HG03558 (cell line): Measurements from ENCODE around the gene TAF10.
A peak's percentile ranks its signal among the peaks of the same experiment; 100 is the strongest.

Experiments used
- ATAC-seq: cut with Tn5 transposase; IDR thresholded peaks from one replicate; pipeline ENCODE4 v1.9.1; 2021; ENCODE audit warnings: moderate number of reproducible peaks; ENCODE audit not compliant: unreplicated experiment; ENCODE audit errors: extremely low read depth

Gene TAF10

GRCh38 chr11:6625832-6626420 is 13.9 kb upstream of the TAF10 start:
- ATAC-seq: no peak

- no peak for ATAC-seq
Measured at GRCh38 chr11:6625156-6625831, 13.3 kb upstream of the TAF10 start.

GRCh38 chr11:6623391-6624363 is 11.7 kb upstream of the TAF10 start:
- ATAC-seq: no peak

GRCh38 chr11:6622261-6623171 is 10.5 kb upstream of the TAF10 start:
- ATAC-seq: no peak

DNA sequence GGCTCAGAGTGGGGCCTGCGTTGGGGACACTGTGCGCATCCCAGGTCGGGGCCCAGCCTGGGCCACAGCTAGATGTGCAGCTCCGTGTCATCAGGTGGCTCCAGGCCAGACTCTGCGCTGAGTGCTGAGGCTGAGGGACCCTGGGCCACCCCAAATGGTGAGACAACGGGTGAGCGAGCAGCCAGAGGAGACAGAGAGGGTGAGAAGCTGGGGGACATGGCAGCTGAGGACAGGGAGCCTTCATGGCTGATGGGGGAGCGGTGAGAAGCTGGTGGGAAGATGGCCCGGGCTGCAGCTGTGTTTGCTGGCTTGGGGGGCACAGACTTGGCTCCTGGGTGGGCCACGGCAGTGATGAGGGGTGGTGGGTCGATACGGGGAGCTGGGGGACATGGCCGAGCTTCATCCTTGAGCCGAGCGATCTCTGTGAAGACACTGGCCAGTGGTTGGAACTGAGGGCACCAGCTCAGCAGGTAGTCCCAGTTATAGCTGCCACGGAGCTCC is 9.7 kb upstream of the TAF10 start:
- ATAC-seq: no peak

- ATAC-seq: no peak
Measured at GRCh38 chr11:6620636-6621035, 8.6 kb upstream of the TAF10 start.

- peak; percentile 97 for ATAC-seq
Measured at GRCh38 chr11:6619004-6619745, 7.2 kb upstream of the TAF10 start, which contains the start of gene TPP1. TPP1 (minus strand) TSS chr11:6619422; CDS start chr11:6619400, 22 bp downstream.

DNA sequence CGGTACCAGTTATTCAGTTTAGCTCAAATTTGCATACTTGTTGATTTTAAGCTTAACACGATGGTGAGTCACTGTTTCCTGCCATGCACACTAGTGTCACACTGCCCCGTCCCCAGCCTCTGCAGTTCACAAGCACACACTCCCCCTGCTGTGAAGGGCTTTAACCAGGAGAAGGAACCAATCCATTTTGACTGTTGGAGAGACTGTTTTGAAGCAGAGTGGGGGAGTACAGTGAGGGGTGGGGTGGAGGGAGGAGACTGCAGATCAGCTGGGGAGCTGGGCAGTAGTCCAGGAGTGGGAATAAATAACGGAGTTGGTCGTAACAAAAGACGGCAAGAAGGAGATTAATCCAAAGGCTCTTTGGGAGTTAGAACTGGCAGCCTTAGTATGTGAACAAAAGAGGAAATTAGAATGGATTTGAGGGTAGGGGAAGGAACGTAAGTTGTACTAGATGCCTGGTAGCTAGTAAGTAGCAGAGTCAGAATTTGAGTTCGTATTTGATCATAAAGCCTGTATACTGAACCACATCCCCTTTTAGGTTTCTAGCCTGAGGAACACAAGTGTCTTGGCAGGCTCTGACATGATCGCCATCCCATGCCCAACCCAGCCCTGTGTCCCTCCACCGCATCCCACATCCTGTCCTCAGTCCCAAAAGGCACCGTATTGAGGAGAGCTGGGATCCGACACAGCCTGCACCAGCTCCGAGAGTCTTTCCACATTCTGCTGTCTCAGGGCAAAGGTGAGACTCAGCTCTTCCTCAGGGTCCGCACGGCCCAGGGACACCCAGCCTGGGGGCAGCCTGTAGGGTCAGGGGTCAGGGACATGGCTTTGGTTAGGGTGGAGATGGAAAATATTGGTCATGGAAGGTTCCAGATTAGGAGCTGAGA is 6.3 kb upstream of the TAF10 start:
- ATAC-seq: no peak

- ATAC-seq: no peak
Measured at GRCh38 chr11:6617315-6617781, 5.3 kb upstream of the TAF10 start.

DNA sequence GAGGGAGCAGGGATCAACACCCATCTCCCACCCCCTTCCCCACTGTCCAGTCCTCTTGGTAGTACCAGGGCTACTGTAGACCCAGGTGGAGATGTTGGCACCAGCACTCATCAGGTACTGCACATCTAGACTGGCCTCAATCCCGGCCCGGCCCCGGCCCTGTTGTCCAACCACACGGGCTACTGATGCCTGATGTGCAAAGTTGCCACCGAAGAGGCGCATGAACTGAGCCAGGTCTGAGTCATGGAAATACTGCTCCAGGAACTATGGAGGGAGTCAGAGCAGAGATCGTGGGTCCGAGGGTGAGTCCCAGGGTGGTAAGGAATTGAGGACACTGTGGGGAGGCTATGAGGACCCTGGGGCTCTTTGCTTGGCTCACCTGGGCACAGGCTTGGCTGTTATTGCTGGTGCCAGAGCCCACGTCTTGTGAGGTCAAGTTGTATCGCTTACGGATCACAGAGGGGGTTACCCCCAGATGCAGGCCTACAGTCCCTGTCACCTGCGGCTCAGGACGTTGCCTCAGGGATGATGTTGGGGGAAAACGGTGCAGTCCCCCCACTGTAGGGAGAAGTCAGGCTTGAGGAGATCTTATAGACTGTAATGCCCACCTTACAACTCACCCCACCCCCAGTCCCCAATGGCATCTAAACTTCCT is 4.7 kb upstream of the TAF10 start:
- ATAC-seq: no peak

GRCh38 chr11:6615882-6616585 is 4.0 kb upstream of the TAF10 start:
- ATAC-seq: no peak

DNA sequence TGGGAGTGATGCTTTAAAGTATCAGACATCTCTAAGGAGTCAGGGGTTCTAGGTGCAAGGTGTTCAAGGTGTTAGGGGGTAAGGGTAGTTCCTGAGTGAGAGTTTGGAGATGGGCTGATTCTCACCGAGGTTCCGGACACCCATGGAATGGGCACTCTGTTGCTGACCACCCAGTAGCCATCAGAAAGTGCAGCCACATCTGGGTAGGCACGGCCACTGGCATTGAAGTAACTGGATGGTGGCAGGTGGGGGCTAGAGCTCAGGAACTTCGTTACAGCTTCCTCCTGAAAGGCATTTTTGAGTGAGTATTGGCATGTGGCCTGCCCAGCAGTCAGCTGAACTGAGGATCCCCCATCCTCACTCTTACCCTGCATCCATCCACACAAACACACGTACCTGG is 3.0 kb upstream of the TAF10 start:
- ATAC-seq: no peak

GRCh38 chr11:6614446-6614845 is 2.4 kb upstream of the TAF10 start:
- no peak for ATAC-seq

DNA sequence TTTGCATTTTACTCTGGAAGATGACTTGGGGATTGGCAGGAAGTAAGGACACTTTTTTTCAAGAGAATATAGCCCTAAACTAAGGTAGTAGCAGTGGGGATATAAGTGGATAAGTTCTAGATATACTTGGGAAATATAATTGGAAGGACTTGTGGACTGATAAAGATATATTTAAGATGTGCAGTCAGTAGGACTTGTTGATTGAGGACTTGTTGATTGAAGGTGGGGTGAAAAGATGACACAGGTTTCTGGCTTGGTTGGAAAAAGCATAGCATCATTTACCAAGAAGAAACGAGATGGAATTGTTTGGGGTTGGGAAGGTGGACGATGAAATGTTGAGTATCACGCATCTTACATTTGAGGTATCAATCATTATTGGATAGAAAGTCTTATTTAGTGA is 1.5 kb upstream of the TAF10 start:
- ATAC-seq: no peak

DNA sequence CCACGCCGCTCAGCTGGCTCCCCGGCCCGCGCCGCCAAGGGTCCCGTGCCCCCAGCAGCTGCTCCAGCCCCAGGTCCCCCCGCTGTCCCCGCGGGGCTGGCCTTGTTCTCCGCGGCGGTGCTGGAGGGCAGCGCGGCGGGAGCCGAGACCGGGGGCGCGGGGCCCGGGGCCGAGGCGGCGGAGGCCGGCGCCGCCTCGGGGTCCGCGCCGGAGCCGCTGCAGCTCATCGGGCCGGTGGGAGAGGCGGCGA is 128 bp downstream of the TAF10 start:
- ATAC-seq: no peak

- no peak for ATAC-seq
Measured at GRCh38 chr11:6611092-6611962, 689 bp downstream of the TAF10 start.
